ENCODE measurements around the gene PALLD.
"Not testable (repeated sequence)": the region's sequence is repeated elsewhere in the genome, so short reads cannot be mapped to it uniquely, and the experiment has no call there.

Gene PALLD

DNA sequence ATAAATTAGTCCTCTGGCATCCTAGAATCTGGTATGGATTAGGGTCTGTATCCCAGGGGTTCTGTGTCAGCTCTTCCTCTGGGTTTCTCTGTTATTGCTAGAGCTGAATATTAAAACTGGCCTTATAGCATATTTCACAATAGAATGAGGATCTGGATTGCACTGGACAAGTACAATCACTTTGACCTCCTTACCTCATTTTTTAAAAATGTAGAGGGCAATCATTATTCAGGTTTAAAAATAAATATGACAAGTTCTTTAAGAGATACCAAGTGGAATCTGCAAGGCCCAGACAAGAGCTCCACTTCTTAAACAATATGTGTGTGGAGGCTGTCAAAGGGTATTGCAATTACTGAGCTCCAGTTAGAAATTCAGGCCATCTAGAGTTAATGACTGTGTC lies 1.4 kb downstream of the PALLD start:
- no peak for DNase-seq

DNA sequence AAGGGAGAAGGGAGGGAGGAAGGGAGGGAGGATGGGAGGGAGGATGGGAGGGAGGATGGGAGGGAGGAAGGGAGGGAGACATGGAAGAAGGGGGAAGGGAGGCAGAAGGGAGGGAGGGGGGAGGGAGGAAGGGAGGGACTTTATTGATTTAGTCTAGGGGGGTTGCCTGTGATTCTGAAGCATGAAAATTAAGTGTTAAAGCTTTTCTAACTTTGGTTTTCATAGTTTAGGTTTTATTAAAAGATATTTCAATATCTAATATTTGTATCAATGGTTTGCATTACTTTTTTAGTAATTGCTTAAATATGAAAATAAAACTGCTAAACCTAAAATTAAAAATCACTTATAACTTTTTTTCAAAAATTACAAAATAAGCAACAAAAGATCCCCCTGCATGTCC lies 2.4 kb downstream of the PALLD start:
- DNase-seq = no peak

DNA sequence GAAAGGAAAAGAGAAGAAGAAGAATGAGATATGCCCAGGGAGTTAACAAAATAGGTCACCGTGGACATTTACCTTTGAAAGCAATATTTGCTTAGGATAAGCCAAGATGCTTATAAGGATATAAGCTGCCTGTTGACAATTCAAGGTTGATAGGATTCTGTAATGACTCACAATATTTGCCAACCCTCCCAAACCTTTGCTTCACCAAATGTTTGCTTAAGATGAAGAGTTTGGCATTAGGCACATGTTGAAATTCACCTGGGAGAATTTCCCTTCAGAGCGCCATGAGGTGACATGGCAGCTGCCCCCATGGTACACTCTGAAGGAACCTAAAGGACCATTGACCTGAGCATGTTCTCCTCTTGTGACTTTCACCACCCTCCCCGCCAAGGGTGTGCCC lies 4.6 kb downstream of the PALLD start:
- no peak for DNase-seq

DNA sequence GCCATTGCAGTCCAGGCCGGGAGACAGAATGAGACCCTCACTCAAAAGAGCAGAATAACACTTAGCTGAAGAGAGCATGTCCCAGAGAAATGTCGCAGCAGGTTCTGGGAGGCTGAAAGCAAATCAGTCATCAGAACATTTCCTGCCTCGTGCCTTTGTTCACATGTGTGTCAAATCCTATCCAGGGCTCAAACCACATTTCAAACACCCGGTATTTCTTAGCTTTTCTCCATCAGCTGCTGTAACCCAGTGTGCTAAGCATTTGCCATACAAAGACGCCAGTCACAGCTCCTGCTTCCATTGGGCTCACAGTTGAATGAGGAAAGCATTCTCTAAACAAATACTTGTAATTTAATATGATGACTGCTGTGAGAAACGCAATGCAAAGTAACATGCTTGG lies 6.0 kb downstream of the PALLD start:
- no peak for DNase-seq

DNA sequence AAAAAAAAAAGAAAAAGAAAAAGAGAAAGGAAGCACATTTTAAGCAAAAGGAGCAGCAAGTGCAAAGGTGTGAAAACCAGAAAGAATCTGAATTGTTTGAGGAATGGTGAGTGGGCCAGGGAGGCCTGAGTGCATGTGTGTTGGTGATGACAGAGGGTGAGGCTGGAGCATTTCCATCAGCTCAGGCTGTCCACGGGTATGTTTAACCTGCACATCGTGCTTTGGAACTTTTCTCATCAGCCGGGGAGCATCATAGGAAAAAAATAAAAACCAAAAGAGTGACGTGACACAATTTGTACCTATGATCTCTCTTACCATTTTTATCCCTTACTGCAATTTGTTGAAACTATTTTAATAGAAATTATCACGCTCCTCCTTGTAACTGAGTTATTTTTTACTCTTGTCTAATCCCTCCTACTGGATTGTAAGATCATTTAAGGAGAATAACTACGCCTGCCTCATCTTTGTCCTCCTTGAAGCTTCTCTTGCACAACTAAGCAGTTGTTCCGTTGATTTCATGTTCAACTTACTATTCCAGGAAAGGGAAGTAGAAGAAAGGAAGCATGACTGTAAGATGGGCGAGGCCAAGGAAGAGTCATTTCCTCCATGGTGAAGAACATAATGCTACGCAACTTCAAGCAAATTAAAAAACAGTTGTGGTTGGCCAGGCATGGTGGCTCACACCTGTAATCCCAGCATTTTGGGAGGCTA lies 7.0 kb downstream of the PALLD start:
- DNase-seq = peak in 1 of 2 donors; percentile 1

DNA sequence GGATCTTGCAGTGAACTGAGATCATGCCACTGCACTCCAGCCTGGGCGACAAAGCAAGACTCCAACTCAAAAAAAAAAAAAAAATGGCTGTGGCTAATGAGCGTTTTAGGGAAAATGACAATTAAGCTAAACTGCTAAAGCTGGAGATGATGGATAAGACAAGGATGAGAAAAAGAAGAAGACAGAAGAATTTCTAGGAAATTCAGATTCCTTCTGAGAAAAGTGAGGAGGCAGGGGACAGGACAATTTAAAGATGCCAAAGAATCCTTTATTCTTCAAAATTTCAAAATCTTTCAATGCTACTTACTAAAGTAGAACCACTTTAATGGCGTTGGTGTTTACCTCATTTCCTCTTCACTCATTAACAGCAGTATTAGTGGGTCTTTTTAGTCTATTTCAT lies 7.7 kb downstream of the PALLD start:
- no peak for DNase-seq

DNA sequence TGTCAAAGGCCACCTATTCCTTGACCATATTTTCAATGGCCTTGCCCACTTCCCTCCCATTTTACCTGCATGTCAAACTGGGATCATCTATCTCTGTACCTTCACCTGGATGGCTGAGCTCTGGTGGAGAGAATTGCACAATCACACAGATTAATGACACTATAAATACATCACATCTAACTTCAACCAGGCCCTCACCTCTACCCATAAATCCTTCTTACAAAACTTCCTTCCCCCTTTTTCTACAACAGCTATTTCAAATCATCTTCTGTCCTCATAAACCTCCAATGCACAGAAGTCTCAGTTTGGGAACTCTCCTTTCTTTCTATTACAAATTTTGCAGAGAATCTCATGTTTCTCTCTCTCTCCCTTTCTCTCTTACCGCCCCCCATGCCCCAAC lies 9.2 kb downstream of the PALLD start:
- no peak for DNase-seq

DNA sequence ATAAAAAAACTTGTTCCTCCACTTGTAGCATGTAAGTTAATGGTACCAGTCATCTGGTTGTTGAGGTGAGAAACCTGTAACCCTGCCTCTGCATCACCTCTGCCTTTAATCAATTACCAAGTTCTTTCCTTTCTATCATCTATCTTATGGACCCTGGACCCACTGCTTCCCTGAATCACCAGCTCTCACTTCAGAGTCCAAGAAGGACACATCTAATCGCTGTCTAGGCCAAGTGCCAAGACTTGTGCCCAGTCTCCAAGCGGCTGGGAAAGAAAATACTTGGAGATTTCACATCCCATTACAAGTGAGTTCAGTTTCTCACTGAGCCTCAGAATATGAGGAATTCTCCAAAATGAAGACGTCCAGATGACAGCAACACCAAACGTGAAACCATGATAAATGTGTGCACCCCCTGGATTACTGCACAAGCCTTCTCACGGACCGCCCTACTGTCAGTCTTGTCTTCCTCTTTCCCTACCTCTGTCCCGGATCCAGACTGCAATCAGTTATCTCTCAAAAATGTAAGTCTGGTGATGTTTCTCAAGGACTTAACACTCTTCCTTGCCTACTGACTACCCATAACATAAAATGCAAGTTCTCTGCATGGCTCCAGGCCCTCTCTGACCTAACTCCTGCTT lies 10.4 kb downstream of the PALLD start:
- no peak for DNase-seq

DNA sequence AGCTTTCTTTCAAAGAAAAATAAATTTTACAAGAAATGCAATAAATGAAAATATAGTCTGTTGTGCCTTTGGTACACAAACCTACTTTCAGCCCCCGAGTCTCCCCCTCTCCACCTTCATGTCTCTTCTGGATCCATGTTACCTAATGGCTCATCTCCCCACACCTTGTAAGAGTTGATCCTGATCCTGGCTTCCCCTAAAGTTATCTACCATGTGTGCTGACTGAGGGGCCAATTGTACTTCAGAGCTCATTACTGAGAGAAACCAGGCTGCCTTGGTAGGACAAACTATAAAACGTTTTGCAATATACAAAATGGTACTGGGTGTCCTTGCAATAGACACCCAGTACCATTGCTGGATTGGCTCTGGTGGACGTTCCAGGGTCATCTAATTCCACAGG lies 11.8 kb downstream of the PALLD start:
- DNase-seq = no peak

DNA sequence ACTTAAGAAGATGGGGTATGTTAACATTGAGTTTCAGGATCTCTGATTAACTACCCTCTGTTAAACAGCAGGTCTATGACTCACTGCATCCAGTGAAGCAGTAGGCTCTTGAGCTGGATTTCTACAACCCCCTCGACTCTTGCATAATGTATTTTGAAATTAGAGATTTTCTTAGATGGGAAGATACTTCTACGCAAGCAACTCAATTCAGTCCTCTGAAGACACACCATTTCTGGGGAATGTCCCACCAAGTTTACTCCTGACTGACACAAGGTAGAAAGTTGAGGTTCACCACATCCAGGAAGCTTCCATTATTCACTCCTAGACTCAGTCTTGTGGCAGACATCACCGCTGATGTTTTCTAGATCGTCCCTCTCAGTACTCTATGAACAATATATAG lies 12.9 kb downstream of the PALLD start:
- no peak for DNase-seq

DNA sequence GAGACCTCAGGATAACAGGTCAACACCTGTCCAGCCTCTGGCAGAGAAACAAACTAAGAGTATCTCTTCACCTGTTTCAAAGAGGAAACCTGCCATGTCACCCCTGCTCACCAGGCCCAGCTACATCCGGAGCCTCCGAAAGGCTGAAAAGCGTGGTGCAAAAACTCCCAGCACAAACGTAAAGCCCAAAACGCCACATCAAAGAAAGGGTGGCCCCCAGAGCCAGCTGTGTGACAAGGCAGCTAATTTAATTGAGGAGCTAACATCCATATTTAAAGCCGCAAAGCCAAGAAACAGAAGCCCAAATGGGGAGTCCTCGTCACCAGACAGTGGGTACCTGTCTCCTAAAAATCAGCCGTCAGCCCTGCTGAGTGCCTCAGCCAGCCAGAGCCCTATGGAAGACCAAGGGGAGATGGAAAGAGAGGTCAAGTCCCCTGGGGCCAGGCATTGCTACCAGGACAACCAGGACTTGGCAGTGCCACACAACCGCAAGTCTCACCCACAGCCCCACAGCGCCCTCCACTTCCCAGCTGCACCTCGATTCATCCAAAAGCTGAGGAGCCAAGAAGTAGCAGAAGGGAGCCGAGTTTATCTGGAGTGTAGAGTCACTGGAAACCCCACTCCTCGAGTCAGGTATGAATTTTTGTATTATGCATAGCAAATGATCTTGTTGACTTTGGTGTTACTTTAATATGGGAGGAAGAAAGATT lies 15.1 kb downstream of the PALLD start:
- DNase-seq = no peak

DNA sequence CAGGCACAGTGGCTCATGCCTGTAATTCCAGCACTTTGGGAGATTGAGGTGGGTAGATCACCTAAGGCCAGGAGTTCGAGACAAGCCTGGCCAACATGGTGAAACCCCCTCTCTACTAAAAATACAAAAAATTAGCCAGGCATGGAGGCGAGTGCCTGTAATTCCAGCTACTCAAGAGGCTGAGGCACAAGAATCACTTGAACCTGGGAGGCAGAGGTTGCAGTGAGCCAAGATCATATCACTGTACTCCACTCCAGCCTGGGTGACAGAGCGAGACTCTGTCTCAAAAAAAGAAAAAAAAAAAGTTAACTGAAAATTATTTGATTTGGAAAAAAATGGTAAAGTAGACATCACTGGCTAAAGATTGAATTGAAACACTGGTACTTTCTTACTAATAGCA lies 17.0 kb downstream of the PALLD start:
- DNase-seq = not testable (repeated sequence)

DNA sequence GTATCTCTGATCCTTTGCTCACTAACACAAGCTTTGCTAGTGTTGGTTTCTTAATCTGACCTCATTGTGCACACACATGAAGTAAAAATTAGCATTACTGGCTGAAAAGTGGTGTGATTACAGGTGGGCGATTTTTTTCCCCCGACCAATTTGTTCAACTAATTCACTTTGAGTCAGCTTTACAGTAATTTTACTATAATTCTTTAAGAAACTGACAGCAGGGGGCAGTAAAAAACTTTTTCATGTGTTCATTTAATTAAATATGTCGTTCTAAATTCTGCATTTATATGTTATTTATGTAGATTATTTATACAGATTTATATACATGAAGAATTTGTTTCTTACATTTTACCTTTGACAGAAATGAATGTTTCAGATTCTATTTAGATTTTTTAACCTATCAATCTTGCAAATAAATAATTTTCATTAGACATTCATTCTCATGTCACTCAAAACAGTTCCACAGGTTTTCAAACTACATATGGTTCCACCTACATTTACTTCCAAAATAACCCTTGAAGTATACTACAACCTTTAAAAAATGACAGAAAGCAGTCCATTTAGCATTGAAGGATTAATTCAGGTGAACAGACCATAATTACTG lies 17.5 kb downstream of the PALLD start:
- peak in 1 of 2 donors; percentile 8 for DNase-seq

DNA sequence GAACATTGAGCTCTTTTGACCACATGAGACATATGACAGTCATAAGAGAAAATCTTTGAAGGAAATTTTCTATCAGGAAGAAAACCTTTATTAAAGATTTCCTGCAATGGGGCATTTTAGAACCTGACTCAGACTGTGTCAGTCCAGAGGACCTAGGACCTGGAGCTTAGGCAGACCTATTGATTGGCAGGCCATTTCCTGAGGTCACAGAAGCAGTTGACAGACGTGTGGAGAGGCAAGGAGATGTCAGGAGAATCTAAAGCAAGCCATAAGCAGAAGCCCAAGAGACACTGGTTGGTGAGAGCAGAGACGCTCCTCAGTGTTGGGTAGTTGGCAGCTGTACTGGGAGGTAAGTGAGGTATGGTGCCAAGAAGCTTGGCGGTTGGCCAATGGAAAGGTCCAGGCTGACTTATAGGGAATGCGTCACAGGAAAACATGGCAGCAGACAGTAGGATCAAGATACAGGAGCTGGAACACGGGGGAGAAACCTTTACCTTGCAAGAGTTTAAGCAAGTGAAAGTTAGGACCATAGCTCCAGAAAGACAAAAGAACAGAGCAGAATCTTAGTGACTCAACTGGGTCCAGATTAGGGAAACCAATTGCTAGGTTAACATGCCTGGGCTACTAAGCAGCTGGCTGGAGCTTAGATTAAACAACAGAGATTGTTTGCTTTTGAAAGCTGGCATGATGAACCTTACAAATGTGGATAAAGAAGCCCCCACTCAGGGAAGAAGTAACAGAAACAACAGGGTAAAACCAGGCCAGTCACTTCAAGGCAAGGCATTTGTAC lies 18.6 kb downstream of the PALLD start:
- DNase-seq = no peak

DNA sequence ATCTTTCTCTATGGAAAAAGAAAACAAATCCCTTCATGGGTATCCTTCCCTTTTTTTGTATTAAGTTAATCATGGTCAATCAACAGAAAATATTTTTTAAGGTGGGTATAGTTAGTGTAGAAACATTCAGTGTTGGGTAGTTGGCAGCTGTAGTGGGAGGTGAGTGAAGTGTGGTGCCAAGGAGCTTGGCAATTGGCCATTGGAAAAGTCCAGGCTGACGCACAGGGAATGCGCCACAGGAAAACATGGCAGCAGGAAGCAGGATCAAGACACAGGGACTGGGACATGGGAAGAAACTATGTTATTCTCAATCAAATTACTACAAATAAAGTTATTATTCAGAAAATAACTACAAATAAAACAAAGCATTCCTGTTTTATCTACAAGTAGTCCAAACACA lies 20.0 kb downstream of the PALLD start:
- DNase-seq = no peak

DNA sequence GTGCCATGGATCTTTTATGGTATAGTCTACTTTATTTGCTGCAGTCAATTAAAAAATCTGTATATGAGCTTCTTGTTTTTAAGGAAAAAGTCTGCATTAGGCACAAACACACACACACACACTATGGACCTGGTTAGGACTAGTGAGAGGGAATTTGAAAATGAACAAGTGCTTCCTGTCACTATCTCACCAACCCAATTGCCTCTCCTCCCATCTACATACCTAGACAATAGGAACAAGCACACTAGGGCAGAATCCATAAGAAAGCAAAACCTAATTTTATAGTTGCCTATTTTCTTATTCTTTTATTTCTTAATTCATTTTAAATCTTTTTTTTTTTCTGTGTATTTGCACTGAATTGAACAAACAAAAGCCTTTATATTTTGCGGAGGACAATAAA lies 22.7 kb downstream of the PALLD start:
- DNase-seq = no peak

DNA sequence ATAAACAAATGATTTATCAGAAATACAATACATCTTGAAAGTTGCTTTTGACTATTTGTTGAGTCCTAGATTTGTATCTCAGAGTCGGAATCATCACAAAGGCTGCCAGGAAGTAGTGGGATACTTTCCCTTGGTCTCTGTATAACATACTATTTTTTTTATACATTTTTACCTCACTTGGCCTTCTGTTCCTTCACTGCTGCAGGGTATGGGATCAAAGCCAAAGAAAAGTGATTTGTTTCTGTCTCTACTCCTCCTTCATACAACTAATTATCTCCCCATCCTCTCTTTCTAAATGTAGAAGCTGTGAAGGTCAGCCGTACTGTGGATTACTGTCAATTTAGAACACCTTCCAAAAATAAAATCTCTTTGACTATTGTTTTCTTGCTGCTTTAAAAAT lies 24.9 kb downstream of the PALLD start:
- no peak for DNase-seq

DNA sequence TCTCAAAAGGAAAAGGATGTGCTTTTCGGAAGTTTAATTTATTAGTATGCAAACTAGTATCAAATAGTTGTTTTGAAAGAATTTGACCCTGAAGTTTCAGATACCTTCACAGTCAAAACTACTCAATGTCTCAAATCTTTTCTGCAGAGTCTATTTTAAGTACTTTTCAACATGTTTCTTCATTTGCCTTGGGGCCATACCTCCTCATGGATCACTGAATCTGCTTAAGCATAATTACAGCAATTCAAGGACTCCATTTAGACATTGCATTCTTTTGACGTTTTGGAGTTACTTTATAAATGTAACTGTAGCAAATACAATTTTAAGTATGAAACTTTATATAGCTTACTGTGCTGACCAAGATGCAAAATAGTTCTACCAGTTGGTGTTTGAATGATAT lies 25.5 kb downstream of the PALLD start:
- DNase-seq = no peak

DNA sequence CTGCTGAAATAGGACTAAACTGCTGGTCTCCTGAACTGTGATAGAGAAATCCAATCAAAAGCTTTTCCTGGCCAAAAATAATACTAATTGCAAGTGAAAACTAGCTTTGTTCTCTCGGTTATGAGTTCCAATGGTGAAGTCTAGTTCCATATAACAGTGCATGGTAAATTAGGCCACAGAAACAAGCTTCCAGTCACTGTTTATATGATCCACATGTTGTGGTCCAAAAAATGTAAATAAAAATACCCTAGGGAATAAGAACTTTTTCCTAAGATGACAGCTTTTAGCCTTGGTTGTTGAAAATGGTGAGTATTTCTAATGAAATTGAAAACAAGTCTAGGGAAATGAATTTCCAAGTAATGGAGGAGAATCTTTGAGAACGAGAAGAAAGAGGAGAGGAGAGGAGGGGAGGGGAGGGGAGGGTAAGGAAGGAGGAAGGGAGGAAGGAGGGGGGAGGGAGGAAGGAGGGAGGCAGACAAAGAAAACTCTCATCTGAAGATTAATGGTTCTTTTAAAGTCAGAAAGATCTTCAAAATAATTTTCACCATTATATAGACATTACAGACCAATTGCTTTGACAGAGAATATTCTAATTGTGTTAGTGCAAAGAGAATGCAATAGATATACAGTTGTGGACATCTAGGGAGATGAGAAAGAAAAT lies 26.1 kb downstream of the PALLD start:
- DNase-seq = no peak

DNA sequence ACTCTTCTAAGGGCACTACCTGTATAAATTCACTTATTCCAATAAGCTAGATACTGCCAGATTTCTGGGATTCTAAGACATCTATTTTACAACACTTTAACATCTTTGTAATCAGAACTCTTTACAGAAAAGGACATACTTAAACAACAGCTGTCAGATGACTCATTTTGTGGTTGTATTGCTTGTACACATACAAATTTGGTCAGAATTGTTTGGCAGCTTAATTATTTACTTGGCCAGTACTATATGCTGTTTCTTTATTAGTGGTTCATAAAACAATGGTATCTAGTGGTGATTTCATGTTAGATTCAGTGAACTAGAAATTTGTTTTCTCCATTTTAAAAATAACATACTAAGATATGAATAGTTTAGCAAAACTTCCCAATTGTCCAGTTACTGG lies 27.2 kb downstream of the PALLD start:
- DNase-seq = no peak

DNA sequence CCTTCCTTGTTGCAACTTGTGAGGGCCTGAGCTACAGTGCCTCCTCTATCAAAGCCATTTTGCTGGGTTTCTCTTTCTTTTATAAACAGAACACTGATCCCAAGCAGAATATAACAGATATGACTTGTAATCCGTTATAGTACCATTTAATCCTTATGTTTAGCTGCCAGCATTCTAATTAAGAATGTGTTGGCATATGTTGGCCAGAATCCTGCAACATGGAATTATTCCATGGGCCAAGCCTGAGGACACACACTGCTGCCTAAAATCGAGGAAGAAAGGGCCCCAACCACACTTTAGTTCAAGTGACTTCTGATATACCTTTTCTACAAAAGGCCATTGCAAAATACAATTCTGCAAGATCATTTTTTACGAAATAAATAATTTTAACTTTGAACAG lies 28.0 kb downstream of the PALLD start:
- DNase-seq = no peak

DNA sequence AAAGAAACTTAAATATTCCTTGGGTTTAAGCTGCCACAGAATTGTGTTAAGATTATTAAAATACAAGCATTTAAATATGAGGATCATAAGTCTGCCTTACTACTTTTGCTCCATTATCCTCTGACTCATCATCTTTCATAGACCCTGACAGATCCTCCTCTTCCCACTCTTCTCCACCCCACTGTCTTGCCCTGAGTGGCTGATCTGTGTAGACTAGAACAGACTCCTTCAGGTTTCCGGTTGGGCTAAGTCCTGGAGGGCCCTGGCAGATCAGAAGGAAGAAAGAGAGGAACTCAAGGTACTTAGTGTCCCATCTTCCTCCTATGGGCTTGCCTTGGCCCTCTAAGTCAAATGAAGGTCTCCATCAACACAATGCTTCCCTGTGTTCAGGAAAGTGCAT lies 30.7 kb downstream of the PALLD start:
- DNase-seq = no peak
